Peyer's patch (tissue), 4 donors: ENCODE measurements around the gene TIAM2.

Experiments
- POLR2A ChIP-seq, 2 donors: fragments of 450-650 bp; IDR thresholded peaks; one replicate each; pipeline ENCODE4 v1.5.1; 2017; ENCODE audit warnings: antibody characterized with exemption in 2 of 2, mild to moderate bottlenecking in 2 of 2, moderate library complexity in 2 of 2
- TF ChIP-seq, protein P1 (sequence below), 6 experiments: fragments of 450-650 bp in 4 of 6; fragments of 200-600 bp in 2 of 6; sonication (generic) in 1 of 6; IDR thresholded peaks; one replicate each; pipeline ENCODE4 v1.5.1; 2017 to 2019; ENCODE audit warnings: antibody characterized with exemption in 6 of 6, mild to moderate bottlenecking in 3 of 6, moderate library complexity in 1 of 6

DNA sequence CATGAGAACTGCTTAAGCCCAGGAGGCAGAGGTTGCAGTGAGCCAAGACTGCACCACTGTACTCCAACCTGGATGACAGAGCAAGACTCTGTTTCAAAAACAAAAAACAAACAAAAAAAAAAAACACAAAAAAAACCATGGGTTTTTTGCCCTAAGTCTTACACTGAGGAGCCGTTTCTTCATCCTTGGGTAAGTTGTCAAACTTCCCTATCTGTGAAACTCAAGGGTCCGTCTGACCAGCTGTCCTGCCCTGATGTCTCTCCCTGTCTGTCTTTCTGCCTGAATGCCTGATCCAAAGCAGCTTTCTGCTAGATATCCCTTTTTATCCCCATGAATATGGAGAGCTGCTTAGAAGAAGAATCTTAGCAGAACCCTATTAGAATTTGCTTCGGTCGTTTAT is 227.4 kb downstream of the TIAM2 start:
- no peak for TF ChIP-seq POLR2A (IDR thresholded peaks at IDR 0.05)
- TF ChIP-seq, protein P1, sequence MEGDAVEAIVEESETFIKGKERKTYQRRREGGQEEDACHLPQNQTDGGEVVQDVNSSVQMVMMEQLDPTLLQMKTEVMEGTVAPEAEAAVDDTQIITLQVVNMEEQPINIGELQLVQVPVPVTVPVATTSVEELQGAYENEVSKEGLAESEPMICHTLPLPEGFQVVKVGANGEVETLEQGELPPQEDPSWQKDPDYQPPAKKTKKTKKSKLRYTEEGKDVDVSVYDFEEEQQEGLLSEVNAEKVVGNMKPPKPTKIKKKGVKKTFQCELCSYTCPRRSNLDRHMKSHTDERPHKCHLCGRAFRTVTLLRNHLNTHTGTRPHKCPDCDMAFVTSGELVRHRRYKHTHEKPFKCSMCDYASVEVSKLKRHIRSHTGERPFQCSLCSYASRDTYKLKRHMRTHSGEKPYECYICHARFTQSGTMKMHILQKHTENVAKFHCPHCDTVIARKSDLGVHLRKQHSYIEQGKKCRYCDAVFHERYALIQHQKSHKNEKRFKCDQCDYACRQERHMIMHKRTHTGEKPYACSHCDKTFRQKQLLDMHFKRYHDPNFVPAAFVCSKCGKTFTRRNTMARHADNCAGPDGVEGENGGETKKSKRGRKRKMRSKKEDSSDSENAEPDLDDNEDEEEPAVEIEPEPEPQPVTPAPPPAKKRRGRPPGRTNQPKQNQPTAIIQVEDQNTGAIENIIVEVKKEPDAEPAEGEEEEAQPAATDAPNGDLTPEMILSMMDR (IDR thresholded peaks at IDR 0.05): no peak
